ENCODE data around the gene SLC27A5. TPM values are rescaled to one million over a fixed set of nuclear protein-coding genes. Genes with fewer than 3 reads are reported as not detected.
"Not testable (repeated sequence)": the region's sequence is repeated elsewhere in the genome, so short reads cannot be mapped to it uniquely, and the experiment has no call there.

Gene SLC27A5
- total RNA-seq, 2 experiments from 2014 or later, result 13.8 to 14.4 TPM

DNA sequence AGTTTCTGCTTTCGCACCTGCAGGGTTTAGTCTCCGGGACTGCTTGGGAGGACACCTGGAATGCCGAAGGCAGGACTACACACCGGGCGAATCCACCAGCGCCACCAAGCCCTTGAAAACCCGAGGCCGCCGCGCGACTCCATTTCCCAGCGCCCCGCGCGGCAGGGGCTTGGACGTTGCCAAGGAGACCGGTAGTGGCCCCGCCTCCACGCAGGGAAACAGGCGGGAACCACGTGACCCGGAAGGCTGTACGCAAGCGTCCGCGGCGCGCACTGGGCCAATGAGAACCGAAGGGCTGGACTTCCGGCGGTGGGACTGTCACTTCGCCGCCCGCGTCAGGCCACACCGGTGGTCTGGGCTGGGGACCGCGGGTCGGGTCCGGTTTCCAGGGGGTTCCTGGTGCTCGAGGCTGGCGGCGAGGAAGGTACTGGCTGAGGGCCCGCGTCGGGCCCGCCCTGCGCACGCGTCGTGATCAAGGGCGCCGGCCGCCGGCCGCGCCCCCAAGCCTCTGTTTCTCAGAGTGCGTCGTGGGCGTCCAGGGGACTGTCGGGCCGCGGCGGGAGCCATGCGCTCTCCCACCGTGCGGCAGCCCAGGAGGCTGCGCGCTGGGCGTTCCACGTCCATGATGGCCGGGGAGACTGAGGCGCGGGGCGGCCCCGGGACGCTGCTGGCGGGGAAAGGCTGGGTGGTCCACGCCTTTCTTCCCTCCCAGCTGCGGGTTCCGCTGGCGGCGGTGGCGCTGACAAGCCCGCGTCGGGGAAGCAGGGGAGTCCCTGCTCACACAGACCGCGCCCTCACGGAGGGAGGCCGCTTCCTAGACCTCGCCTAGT, 44.8 kb downstream of the SLC27A5 start, which contains the start of gene ZNF324:
TSS of gene ZNF324 (plus strand) at position 321 of the 830 bp plus-strand sequence. CDS start 2,106 bp downstream, outside the sequence.
- CTCF ChIA-PET, result interaction anchor here (0.6 kb wide), 1 partner anchor 1061 kb away, joined by 3 read pairs; no protein-coding TSS in a partner anchor
- Mint-ChIP-seq H3K4me3 (peak within 1 kb of the TSS; percentile 83), H3K36me3 (ENCODE audit: low read depth) (peaks cover 5% of the 10 kb centered on the region), H3K4me1 (ENCODE audit: low read depth) (peaks cover 20% of the 10 kb centered on the region), H3K27me3 (ENCODE audit: low read depth) (peaks cover 2% of the 10 kb centered on the region), H3K27ac (no peak within 1 kb of the TSS), H3K9me3 (no peaks in the 10 kb centered on the region)
- peak; percentile 99 for DNase-seq
- intact Hi-C loops (cut with micrococcal nuclease), result loop anchor here (1.0 to 2.0 kb wide), 8 partner anchors 8 to 140 kb away; partner anchors contain the start of genes ZBTB45, ZNF132, ZNF324B and ZNF584

- no peak for DNase-seq
- peaks cover 5% of the 10 kb centered on the region for H3K36me3 Mint-ChIP-seq (ENCODE audit: low read depth)
- no peak overlapping the region for H3K27ac Mint-ChIP-seq
- intact Hi-C loops (cut with micrococcal nuclease), result loop anchor here (1.0 to 2.0 kb wide), 6 partner anchors 9 to 139 kb away; partner anchors contain the start of genes ZNF132, ZNF584, ZNF837 and ZSCAN22
- peak overlapping the region; percentile 83 for H3K4me3 Mint-ChIP-seq
- H3K27me3 Mint-ChIP-seq (ENCODE audit: low read depth), result peaks cover 2% of the 10 kb centered on the region
- peaks cover 20% of the 10 kb centered on the region for H3K4me1 Mint-ChIP-seq (ENCODE audit: low read depth)
- H3K9me3 Mint-ChIP-seq, result no peaks in the 10 kb centered on the region
- CTCF ChIA-PET, result no interaction called here
Measured at GRCh38 chr19:58466089-58466759, 45.6 kb downstream of the SLC27A5 start.

- peaks cover 5% of the 10 kb centered on the region for H3K4me1 Mint-ChIP-seq (ENCODE audit: low read depth)
Measured at GRCh38 chr19:58460039-58460438, 51.8 kb downstream of the SLC27A5 start.

GRCh38 chr19:58456111-58456510, 55.7 kb downstream of the SLC27A5 start:
- intact Hi-C loops (cut with micrococcal nuclease), result no loop called here
- H3K4me3 Mint-ChIP-seq, result no peak overlapping the region

More at GRCh38 chr19:58460039-58460438, 51.8 kb downstream of the SLC27A5 start:
- CTCF ChIA-PET, result no interaction called here
- intact Hi-C loops (cut with micrococcal nuclease), result no loop called here
- DNase-seq, result no peak
- Mint-ChIP-seq H3K27me3 (ENCODE audit: low read depth) (no peaks in the 10 kb centered on the region), H3K27ac (no peak overlapping the region), H3K4me3 (no peak overlapping the region), H3K9me3 (no peaks in the 10 kb centered on the region), H3K36me3 (ENCODE audit: low read depth) (peaks cover 16% of the 10 kb centered on the region)

GRCh38 chr19:58455306-58455705, 56.5 kb downstream of the SLC27A5 start:
- H3K9me3 Mint-ChIP-seq, result no peaks in the 10 kb centered on the region
- H3K4me3 Mint-ChIP-seq, result no peak overlapping the region
- peaks cover 24% of the 10 kb centered on the region for H3K4me1 Mint-ChIP-seq (ENCODE audit: low read depth)
- CTCF ChIA-PET, result no interaction called here
- H3K36me3 Mint-ChIP-seq (ENCODE audit: low read depth), result peaks cover 23% of the 10 kb centered on the region
- intact Hi-C loops (cut with micrococcal nuclease), result no loop called here
- no peak overlapping the region for H3K27ac Mint-ChIP-seq
- no peak for DNase-seq
- H3K27me3 Mint-ChIP-seq (ENCODE audit: low read depth), result no peaks in the 10 kb centered on the region

More at GRCh38 chr19:58456111-58456510, 55.7 kb downstream of the SLC27A5 start:
- no peak for DNase-seq
- no peaks in the 10 kb centered on the region for H3K9me3 Mint-ChIP-seq
- H3K27ac Mint-ChIP-seq, result no peak overlapping the region
- H3K4me1 Mint-ChIP-seq (ENCODE audit: low read depth), result peaks cover 20% of the 10 kb centered on the region
- peaks cover 24% of the 10 kb centered on the region for H3K36me3 Mint-ChIP-seq (ENCODE audit: low read depth)
- no peaks in the 10 kb centered on the region for H3K27me3 Mint-ChIP-seq (ENCODE audit: low read depth)
- CTCF ChIA-PET, result no interaction called here

DNA sequence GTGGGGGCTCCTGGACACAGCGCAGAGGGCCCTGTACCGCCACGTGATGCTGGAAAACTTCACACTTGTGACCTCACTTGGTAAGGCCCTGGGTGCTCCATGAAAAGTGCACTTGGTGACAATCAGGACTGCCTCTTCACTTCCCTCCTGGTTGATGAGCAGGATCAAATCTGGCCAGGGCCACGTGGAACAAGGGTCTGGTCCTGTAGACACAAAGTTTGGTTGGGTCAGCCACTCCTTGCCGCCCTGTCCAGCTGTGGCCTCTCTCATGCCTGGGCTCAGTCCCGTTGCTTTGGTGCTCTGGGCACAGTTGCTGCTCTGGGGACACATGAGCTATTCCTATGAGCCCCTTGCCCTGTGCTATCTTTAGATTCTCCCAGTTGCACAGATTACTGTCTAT, 58.0 kb downstream of the SLC27A5 start:
- Mint-ChIP-seq H3K27ac (no peak overlapping the region), H3K36me3 (ENCODE audit: low read depth) (peaks cover 23% of the 10 kb centered on the region), H3K4me1 (ENCODE audit: low read depth) (peaks cover 23% of the 10 kb centered on the region), H3K27me3 (ENCODE audit: low read depth) (peaks cover 2% of the 10 kb centered on the region), H3K4me3 (peak overlapping the region; percentile 49), H3K9me3 (peaks cover 3% of the 10 kb centered on the region)
- CTCF ChIA-PET, result no interaction called here
- DNase-seq, result no peak
- intact Hi-C loops (cut with micrococcal nuclease), result no loop called here

- Mint-ChIP-seq H3K4me1 (ENCODE audit: low read depth) (peaks cover 21% of the 10 kb centered on the region), H3K36me3 (ENCODE audit: low read depth) (peaks cover 19% of the 10 kb centered on the region), H3K4me3 (peak within 1 kb of the TSS; percentile 79), H3K27ac (no peak within 1 kb of the TSS), H3K9me3 (peaks cover 8% of the 10 kb centered on the region), H3K27me3 (ENCODE audit: low read depth) (peaks cover 11% of the 10 kb centered on the region)
- CTCF ChIA-PET, result no interaction called here
- peak; percentile 97 for DNase-seq
- intact Hi-C loops (cut with micrococcal nuclease), result loop anchor here (1.0 kb wide), 5 partner anchors 11 to 269 kb away; partner anchors contain the start of genes ZNF132, ZNF324 and ZNF837
Measured at GRCh38 chr19:58451358-58452101, 60.3 kb downstream of the SLC27A5 start, which contains the start of gene ZNF324B. Gene ZNF324B, plus strand, starts transcription at chr19:58451622. Its CDS starts 2,080 bp downstream, at chr19:58453702.

DNA sequence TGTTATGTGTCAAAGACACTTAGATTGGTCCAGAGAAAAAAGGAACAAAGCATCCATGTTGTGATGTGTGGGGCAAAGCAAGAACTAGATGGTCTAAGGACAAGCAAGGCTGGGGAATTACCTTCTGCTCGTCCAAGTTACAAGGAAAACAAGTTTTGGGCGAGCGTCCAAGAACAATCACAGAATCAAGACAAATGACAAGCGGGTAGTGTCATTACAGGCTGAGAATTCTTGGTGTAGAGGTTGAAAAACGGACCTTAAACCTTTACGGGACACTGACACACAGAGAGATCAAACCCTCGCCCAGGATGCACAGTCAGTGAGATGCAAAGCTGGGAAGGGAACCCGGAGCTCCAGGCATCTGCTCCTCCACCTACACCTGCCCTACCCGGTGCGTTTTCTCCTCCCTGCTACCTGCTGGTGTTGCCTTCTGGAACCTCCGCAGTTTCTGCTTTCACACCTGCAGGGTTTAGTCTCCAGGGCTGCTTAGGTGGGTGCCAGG, 60.9 kb downstream of the SLC27A5 start:
- Mint-ChIP-seq H3K4me3 (peak overlapping the region; percentile 79), H3K4me1 (ENCODE audit: low read depth) (peaks cover 21% of the 10 kb centered on the region), H3K9me3 (peaks cover 8% of the 10 kb centered on the region), H3K27ac (no peak overlapping the region), H3K36me3 (ENCODE audit: low read depth) (peaks cover 15% of the 10 kb centered on the region), H3K27me3 (ENCODE audit: low read depth) (peaks cover 11% of the 10 kb centered on the region)
- CTCF ChIA-PET, result no interaction called here
- intact Hi-C loops (cut with micrococcal nuclease), result loop anchor here (1.0 kb wide), 5 partner anchors 11 to 269 kb away; partner anchors contain the start of genes ZNF132, ZNF324 and ZNF837
- DNase-seq, result no peak

DNA sequence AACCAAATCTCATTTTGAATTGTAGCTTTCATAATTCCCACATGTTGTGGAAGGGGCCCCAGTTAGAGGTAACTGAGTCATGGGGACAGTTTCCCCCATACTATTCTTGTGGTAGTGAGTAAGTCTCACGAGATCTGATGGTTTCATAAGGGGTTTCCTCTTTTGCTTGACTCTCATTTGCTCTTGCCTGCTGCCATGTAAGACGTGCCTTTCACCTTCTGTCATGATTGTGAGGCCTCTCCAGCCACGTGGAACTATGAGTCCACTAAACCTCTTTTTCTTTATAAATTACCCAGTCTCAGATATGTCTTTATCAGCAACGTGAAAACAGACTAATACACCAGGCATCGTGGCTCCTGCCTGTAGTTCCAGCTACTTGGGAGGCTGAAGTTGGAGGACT, 61.8 kb downstream of the SLC27A5 start:
- H3K27ac Mint-ChIP-seq; H3K4me3 Mint-ChIP-seq; intact Hi-C loops (cut with micrococcal nuclease); DNase-seq; H3K9me3 Mint-ChIP-seq: not testable (repeated sequence)
- H3K4me1 Mint-ChIP-seq (ENCODE audit: low read depth), result peaks cover 21% of the 10 kb centered on the region
- CTCF ChIA-PET, result interaction anchor here (0.7 kb wide), 1 partner anchor 16 kb away, joined by 4 read pairs; no protein-coding TSS in a partner anchor
- peaks cover 11% of the 10 kb centered on the region for H3K27me3 Mint-ChIP-seq (ENCODE audit: low read depth)
- peaks cover 14% of the 10 kb centered on the region for H3K36me3 Mint-ChIP-seq (ENCODE audit: low read depth)

GRCh38 chr19:58448860-58449259, 62.9 kb downstream of the SLC27A5 start:
- CTCF ChIA-PET; intact Hi-C loops (cut with micrococcal nuclease); DNase-seq; H3K9me3 Mint-ChIP-seq; H3K4me3 Mint-ChIP-seq; H3K27ac Mint-ChIP-seq: not testable (repeated sequence)
- Mint-ChIP-seq H3K27me3 (ENCODE audit: low read depth) (peaks cover 11% of the 10 kb centered on the region), H3K4me1 (ENCODE audit: low read depth) (peaks cover 21% of the 10 kb centered on the region), H3K36me3 (ENCODE audit: low read depth) (peaks cover 10% of the 10 kb centered on the region)
